CD4-positive, alpha-beta T cell treated with Interferon gamma for 1 hour (primary cell): ENCODE data around the gene RDH14.
A peak's percentile ranks its signal among the peaks of the same experiment; 100 is the strongest.

ENCODE experiments used
- DNase-seq: peaks from one replicate; pipeline ENCODE4 v3.0.0-alpha.2; 2020

Gene RDH14, protein sequence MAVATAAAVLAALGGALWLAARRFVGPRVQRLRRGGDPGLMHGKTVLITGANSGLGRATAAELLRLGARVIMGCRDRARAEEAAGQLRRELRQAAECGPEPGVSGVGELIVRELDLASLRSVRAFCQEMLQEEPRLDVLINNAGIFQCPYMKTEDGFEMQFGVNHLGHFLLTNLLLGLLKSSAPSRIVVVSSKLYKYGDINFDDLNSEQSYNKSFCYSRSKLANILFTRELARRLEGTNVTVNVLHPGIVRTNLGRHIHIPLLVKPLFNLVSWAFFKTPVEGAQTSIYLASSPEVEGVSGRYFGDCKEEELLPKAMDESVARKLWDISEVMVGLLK

DNA sequence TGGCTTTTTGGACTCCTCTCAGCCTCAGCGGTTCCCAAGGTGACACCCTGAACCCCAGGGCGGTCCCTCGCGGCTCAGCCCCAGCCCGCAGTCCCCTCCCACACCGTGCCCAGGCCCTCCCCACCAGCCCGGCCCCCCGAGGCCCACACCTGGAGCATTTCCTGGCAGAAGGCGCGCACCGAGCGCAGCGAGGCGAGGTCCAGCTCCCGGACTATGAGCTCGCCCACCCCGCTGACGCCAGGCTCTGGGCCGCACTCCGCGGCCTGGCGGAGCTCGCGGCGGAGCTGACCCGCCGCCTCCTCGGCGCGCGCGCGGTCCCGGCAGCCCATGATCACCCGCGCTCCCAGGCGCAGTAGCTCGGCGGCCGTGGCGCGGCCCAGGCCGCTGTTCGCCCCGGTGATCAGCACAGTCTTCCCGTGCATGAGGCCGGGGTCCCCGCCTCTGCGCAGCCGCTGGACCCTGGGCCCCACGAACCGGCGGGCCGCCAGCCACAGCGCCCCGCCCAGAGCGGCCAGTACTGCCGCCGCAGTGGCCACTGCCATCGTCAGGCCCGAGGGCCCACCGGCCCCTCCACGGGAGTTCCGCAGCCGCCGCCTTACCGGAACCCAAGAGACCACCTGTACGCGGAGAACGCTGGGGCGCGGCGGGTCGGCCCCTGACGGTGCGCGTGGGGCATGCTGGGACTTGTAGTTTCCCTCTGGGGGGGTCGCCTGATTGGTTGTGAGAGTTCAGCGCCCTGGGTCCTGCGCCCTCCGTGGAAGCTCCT lies at the start of gene RDH14:
Gene RDH14 (minus strand): TSS at position 623 of the 766 bp plus-strand sequence. CDS start 81 bp downstream, at position 542.
- DNase-seq, result peak; percentile 91

DNA sequence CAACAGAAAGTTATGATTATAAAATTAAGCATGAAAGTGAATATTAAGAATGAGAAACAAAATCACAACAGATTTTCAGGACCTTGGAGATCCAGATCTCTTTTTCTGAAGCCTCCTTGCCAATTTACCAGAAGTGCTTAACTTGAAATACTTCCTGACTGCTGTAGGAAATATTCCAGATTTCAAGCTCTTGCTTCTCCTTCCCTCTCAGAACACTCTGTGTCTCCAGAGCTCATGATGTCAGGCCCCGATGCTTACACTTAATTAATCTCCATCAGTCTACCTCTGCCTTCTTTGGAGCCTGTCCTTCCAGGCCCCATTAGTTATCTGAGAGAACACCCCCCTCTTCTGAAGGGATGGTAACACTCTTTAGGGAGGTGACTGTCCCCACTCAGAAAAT lies 49.6 kb upstream of the RDH14 start:
- DNase-seq, result no peak

DNA sequence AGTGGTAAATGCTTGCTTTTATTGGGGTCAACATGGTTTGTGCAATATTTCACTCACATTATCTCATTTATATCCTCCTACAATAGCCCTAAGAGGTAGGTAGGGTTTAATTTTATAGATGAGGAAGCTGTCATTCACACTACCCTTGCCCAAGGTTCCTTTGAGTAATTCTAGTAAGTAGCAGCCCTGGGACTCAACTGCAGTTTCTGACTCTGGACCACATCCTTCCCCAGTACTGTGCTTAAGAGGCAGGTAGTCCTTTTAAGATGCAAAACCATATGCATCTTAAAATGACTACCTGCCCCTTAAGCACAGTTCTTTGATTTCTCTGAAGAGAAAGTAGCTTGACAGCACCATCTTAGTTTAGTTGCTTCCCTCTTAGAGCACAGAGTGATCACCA lies 44.7 kb upstream of the RDH14 start:
- DNase-seq, result no peak

DNA sequence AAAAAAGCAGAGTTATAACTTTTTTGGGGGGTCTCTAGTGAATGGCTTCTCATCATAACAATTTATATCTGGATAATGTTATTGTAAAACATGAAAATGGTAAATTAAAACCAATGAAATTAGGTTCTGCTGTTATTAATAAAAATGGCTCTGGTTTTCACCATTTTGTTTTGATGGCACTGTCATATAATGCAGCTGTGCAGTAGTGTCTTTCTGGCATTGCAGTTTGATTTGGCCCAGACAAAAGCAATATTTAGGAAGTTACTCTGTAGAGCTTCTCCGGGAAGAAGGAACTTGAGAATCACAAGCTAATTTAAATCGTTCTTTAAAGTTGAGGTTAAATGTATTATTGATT lies 44.1 kb upstream of the RDH14 start:
- no peak for DNase-seq

DNA sequence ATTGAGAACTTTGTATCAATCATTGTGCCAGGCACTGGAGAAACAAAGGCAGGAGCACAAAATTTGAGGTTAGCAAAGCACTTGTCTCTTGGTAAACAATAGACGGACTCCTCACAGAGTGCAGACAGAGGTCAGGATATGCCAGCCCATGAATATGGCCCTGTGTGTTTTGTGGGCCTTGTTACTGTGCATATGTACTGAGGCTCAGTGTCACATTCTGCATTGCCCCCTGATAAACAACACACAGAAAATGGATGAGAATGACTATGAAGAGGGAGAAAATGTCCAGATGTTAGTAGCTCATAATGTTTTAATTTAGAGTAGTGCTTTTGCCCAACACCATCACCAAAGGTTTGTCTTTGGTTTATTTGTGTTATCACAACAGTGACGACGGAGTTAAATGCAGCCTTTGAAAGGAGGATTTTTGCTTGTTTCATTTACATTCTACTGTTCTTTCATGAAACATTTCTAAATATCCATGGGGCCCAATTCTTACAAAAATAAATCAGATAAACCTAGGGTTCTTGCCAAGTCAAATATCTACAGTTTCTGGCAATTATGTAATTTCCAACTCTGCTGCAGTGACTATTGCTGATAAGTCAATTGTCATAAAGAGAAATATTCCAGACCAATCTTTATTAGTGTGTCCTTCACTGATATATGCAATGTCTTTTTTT lies 43.5 kb upstream of the RDH14 start:
- no peak for DNase-seq

DNA sequence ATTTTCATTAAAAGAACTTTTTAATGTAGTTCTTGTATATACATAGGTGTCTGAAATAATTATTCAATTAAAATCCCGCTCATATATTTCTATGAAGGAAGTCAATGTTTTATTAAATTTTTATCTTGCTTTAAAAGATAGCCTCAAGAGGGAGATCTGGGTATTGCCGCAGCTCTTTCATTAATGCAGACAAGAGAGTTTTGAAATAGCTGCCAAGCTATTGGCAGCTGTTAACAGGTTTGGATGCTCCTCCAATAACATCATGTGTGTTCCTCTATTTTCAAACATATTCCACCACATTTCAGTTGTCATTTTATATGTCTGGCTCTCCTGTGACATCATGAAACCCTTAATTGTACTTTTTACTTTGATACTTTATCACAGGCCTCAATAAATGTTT lies 41.8 kb upstream of the RDH14 start:
- DNase-seq, result no peak

DNA sequence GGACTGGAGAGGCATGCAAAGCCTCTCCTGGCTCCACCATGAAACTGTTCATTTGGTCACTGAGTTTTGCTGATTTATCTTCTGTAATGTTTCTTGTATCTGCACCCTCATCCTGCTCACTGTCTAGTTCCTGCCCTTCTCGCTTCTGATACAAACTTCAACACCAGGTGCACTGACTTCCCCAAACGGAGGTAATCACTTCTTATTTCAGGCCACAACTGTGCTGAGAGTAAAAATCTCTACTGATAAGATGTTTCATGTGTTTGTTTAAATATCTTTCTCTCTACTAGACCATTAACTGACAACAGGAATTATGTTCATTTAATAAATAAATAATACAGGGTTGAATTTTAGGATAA lies 39.8 kb upstream of the RDH14 start:
- DNase-seq, result no peak

DNA sequence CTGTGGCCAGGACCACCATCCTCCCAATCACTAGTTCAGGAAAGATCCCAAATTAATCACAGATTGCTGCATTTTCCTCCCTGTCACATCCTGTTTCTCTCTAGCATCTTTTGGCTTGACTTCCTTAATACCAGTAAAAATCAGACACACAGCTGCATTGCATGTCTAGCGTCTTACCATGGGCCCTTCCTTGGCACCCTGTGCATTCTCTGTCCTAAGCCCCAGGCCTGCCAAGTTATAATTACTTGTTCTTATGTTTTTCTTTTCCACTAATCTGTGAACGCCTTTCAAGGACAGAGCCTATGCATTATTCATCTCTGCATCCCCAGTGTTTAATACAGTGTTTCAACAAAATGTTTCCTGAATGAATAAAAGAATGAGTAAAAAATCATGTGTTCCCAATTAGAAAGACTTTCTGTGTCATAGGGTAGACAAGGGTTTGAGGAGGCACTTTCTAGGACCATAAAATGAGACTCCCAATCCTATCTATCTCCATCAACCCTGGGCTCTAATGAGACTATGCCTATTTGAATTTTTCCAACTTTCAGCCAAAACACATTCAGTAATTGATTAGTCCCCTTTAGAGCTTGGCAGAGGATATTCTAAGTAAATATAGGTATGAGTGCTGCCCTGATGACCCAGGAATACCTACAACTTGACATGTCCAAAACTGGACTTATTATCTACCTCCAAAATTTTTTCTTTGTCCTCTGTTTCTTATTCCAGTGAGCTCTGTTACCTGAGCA lies 39.2 kb upstream of the RDH14 start:
- DNase-seq, result no peak

DNA sequence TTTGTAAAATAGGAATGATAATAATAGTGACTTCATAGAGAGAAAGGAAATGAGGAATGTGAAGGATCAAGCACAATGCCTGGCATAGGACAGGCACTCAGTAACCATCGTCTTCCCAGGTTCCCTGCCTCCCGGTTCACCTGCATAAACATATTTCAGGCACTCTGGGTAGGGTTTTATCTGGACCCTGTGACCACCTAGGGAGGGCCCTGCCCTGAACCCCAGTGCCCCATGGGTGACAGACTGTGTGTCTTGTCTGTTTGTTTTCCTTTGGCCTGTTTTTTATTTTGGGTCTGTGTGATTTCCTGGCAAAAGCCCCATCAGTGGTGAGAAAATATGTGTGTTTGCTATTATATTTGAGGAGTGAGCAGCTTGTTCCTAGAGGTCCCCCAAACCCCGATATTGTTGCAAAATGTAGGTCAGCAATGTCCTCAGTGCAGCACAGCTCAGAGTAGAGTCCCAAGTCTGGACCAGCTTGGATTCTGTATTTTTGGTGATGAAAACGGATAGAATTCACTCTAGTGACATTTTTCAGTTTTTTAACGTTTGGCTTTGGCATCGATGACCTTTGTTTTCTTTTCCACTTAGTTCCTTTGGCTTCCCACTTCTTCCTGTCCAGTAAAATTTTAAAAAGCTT lies 38.5 kb upstream of the RDH14 start:
- no peak for DNase-seq

DNA sequence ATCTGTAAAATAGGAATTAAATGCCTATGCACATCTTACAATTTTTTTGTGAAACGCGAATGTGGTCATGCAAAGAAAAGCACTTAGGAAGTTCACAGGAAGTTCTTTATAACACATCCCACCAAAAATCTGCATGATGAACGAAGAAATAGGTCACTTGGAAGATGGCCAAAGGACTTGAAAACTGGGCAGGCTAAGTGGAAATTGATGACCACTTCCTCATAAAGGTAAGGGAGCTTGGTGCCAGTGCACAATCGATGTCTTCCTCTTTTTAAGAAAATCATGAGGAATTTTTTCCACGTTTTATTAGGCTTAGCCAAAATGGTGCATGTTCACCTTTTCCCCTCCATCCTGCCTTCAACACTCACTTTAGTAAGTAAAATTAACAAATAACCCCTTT lies 37.2 kb upstream of the RDH14 start:
- no peak for DNase-seq

DNA sequence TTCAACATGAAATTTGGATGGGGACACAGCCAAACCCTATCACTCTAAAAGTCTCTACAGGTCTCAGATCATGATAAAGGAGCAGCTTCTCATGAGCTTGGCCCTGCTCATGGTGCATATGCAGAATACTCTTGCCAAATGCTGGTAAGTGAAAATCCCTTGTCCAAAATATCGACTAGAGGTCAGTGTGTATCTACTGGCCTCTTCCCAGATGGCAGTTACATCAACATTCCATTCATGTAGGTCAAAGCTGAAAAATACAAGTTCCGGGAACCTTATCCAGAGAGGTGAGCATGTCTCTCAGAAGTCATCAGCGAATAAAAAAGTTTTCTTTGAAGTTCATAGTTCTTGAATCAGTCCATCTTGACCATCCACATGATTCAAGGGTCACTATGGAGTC lies 36.5 kb upstream of the RDH14 start:
- no peak for DNase-seq

DNA sequence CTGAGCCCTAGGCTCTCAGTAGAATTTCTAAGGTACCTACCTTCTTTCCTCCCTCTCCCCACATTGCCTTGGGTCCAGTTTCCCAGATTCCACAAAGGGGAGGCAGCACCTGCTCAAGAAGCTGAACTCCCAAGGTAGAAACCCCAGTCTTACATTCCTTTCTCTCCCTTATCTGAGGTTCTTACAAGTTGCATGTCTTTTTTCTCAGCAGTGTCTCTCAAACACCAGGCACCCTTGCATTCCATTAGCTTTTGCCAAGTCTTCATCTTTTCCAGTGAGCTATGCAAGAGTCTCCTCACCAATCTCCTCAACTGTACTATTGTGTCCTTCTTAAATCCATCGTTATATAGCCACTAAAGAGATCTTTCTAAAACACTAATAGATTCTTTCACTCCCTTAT lies 33.0 kb upstream of the RDH14 start:
- DNase-seq, result no peak

DNA sequence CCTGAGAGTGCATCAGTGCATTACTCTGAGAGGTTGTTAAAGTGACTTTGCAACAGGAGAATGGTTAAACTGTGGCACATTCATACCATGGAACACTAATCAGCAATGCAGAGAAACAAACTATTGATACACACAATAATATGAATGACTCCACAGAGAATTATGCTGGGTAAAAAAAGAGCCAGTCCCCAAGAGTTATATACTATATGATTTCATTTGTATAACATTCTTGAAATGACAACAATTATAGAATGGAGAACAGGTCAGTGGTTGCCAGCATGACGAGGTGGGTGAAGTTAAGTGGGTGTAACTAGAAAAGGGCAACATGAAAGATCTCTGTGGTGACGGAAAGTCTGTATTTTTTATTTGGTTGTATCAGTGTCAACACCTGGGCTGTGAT lies 31.9 kb upstream of the RDH14 start:
- DNase-seq, result no peak

DNA sequence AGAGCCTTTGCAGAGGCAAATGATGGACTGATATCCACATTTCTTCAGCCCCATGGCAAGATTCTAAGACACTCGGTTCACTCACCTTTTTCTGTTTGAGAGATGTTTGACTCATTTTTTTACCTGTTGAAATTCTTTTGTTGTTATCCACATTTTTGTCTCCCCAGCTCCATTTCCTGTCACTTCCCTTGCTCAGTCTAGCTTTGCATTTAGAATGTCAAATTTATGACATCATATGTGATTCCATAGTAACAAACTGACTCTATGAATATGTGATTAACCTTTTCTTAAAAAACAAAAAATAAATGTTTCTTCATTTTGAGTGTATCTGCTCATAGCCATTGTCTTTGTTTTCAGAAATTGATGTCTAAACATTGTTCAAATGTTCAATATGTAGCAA lies 28.9 kb upstream of the RDH14 start, which contains the start of gene NT5C1B:
Gene NT5C1B (minus strand): TSS at position 216 of the 400 bp plus-strand sequence. CDS start 101 bp downstream, at position 115.
- DNase-seq, result no peak

DNA sequence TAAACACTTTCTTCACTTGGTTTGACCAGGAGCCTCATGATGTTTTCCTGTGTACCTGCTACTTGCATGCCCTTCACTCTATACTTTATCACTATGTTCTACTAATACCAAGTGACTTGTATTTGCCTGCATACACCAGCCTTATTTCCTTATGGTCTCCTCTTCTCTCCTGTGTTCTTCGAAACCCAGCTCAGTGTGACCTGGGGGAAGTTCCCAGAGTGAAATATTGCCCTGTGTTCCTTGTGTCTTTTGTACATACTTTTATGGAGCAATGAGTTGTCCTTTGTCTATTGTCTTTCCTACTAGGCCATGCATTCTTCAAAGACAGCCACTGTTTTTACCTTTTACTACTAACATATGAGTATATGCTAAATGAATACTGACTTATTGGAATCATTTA lies 28.3 kb upstream of the RDH14 start:
- no peak for DNase-seq

DNA sequence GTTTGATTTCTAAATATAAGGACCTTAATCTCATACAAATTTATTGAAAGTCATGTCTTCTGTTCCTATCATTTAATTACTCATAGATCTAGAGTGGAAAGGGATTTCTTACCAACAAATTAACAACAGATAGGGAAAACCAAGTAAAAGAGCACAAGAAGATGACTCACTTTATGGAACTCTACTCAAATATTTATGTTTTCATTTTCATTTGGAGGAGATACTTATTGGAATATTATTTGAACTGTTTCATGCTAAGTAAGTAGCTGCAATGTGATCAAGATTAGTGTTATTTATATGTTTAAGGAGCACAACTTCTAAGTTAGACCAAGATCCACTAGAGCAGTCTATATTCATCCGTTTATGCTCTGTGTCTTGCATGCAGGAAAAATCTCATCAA lies 27.6 kb upstream of the RDH14 start:
- no peak for DNase-seq

DNA sequence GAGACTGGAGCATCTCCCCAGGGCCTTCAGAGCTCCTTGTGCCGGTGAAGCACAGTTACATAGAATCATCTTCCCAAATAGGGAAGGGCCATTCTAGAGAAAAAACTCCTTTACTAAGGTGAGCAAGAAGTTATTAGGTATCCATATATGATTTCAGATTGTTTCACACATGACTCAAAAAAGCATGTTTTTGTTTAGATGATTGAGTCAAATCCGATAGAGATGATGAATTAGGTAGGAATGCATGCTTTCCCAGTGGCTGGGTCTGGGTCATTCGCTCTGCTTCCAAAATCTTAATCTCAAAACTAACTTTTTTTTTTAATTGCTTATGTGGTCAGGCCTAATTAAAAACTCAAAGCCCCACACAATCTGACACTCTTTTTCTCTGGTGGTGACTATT lies 25.1 kb upstream of the RDH14 start:
- no peak for DNase-seq

DNA sequence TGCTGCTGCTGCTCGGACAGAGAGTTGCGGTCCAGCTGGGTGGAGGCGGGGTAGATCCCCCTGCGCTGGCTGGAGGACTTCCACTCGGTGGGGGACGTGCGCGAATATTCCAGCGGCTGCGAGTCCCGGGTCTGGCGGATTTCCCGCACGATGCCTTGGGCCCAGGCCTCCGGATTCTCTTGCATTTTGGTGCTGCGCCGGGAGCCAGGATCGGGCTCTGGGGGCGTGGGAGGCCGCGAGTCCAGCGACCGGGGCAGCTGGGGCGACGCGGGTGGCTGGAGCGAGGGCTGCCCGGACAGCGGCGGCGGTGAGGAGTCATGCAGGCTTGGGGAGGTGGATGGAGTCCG lies 24.1 kb upstream of the RDH14 start:
- DNase-seq, result no peak

DNA sequence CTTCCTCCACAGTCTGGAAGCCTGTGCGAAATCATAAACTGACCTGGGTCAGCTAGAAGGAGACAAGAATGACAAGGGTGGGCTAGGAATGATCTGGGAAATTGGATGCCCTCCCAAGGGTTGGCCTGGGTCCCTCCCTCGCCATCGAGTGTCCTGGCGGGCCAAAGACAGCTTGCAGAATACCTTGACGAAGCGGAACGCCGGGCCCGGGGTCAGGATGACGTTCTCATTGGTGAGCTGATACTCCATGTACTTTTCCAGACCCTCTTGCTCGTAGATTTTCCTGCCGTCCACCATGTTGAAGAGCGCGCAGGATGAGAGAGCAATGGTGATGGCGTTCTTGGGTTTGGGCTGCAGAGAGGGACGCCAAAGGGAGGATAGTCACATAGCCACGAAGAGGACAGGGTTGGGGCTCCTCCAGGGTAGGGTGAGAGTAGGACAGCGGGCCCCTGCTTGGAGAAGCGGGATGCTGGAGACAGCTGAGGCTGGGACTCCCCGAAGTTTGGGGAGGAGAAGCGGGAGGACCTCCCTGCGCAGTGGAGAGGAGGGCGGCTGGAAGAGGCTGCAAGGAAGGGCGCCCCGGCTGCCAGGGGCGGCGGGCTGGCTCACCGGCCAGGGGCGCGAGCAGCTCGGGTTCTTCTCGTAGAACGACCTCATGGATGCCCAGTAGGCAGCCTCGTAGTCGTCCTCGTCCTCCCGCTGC lies 23.6 kb upstream of the RDH14 start:
- DNase-seq, result no peak

DNA sequence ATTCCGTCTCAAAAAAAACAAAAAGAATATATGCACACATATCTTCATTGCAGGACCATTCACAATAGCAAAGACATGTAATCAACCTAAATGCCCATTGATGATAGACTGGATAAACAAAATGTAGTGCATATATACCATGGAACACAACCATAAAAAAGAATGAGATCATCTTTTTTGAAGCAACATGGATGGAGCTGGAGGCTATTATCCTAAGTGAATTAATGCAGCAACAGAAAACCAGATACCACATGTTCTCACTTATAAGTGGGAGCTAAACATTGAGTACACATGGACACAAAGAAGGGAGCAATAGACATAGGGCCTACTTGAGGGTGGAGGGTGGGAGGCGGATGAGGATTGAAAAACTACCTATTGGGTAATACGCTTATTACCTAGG lies 20.2 kb upstream of the RDH14 start:
- no peak for DNase-seq

DNA sequence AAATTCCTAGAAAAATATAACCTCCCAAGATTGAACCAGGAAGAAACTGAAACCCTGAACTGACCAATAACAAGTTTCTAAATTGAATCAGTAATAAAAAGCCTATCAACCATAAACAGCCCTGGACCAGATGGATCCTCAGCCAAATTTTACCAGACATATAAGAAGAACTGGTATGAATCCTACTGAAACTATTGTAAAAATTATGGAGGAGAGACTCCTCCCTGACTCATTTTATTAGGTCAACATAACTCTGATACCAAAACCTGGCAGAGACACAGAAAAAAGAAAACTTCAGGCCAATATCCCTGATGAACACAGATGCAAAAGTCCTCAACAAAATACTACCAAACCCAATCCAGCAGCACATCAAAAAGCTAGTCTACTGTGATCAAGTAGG lies 17.6 kb upstream of the RDH14 start:
- DNase-seq, result no peak

DNA sequence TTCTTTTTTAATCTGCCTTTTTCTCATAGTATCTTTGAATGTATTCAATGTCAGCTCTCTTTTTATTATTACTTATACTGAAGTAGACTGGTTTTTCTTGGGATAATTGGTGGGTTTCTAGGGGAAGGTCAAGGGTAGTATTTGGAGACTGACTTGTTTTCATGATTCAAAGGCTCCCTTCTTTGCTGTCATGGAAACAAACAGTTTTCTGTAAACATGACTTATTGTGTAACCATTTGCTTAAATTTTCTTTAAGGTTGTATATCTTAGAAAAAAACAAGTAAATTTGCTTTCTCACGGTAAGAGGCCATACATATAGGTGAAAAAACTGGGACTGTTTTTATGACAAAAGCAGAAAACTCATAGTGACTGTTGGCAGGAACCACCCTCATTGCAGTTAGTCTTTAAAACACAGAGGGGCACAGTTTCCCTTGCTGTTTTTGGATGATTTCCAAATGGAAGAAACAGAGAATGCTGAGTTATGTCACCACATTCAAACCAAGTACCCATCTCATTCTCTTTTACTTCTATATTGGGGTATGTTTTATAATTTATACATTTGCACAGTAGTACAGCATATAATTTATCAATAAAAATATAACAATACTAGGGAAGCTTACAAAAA lies 5.8 kb upstream of the RDH14 start:
- DNase-seq, result no peak
